GM12891 (cell line): ENCODE results near the gene TEX48.

ENCODE experiments used
- PAX5 ChIP-seq: IDR thresholded peaks from 2 replicates; pipeline ENCODE4 v1.6.1; 2011; ENCODE audit warnings: low read length, moderate library complexity, mild to moderate bottlenecking; ENCODE audit not compliant: insufficient read depth, severe bottlenecking
- POLR2A ChIP-seq: IDR thresholded peaks from 2 replicates; pipeline ENCODE4 v1.6.1; 2011; ENCODE audit warnings: low read depth, low read length, control low read depth
- POLR2AphosphoS5 ChIP-seq: IDR thresholded peaks from 2 replicates; pipeline ENCODE4 v1.6.1; 2011; ENCODE audit warnings: low read depth, low read length, control low read depth
- POU2F2 ChIP-seq: IDR thresholded peaks from 2 replicates; pipeline ENCODE4 v1.6.1; 2011; ENCODE audit warnings: low read depth, mild to moderate bottlenecking, control low read depth, low read length, moderate library complexity
- SPI1 ChIP-seq: IDR thresholded peaks from 2 replicates; pipeline ENCODE4 v1.6.1; 2011; ENCODE audit warnings: low read depth, low read length, control low read depth
- TAF1 ChIP-seq: IDR thresholded peaks from 2 replicates; pipeline ENCODE4 v1.6.1; 2011; ENCODE audit warnings: low read depth, low read length, control low read depth

GRCh38 chr9:114723931-114724330 lies 41.9 kb upstream of the TEX48 start:
- TF ChIP-seq POLR2A (no peak), TAF1 (no peak), POU2F2 (no peak), POLR2AphosphoS5 (no peak), SPI1 (no peak), PAX5 (no peak)
